Stimulated activated CD8-positive, alpha-beta memory T cell treated with anti-CD3 and anti-CD28 coated beads, Interleukin-15, amount 100 ng/mL, for 24 hours (primary cell): ENCODE results near the gene MRPL53.
"Not testable (repeated sequence)": the region's sequence is repeated elsewhere in the genome, so short reads cannot be mapped to it uniquely, and the experiment has no call there.

Experiments used
- DNase-seq: peaks from one replicate; pipeline ENCODE4 v3.0.0-alpha.2; 2020; ENCODE audit warnings: low read depth

MRPL53 gene

GRCh38 chr2:74502147-74502719 is 29.8 kb upstream of the MRPL53 start:
- no peak for DNase-seq

DNA sequence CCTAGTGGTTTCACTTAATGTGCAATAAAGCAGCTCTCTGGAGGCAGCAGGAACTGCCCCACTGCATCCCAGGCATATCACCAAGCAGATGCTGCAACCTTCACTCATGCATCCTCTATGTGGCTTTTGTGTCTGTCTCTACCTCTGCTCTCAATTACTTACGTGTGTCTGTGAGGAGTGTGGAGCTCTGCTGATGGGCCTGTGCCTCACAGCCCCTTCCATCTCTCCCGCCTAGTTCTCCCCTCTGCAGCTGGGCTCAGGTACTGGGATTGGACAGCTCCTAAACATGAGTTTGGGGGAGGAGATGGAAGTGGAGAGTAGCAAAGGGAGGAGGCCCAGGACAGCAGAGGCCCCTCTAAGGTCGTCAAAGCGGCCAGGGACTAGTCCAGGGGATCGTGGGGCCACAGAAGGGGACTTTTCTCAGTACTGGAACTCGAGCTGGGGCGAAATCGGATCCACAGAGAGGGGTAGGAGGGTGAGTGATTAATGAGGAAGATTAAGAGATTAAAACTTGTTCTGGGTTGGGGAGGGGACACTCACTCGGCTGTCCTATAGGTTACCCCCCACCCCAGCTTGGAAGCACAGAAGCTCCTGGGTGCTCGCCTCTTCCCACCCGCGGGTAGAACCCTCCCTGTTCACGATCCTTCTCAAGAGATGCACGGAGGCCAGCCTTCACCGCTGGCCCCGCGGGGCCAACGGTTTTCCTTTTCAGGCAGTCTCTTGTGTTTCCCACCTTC is 29.0 kb upstream of the MRPL53 start:
- DNase-seq = no peak

- no peak for DNase-seq
These were observed 28.1 kb upstream of the MRPL53 start for GRCh38 chr2:74500578-74500946.

DNA sequence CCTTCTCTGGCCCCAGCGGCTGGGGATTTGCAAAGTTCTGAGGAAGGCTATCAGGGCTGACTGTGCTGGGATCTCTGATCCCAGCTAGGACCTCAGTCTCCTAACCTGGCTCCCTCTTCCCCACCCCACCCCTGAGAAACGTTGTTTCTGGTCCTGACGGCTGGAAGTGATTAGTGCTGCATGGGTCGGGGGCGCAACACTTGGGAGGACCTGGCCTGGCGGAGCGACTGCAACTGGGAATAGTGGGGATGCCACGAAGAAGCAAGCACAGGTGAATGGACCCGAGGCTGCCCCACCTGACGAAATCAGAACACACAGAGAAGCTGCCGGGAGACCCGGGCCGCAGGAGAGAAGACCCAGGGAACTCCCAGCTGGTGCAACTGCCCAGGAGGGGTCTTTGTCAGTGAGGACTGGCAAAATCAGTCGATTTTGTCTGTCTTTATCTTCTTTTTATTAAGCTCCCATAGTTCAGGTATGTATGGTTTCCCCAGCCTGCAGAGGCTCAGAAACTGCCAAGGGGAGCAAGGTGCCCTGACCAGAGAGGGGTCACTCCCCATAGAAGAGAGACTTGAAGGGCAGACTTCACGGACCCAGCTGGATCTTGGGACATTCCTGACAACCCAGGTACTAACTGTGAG is 27.6 kb upstream of the MRPL53 start:
- no peak for DNase-seq

GRCh38 chr2:74499267-74499939 is 26.9 kb upstream of the MRPL53 start, which contains the start of gene LBX2:
Gene LBX2, minus strand, starts transcription at chr2:74499603. Its CDS starts 66 bp downstream, at chr2:74499537.
- DNase-seq = no peak

DNA sequence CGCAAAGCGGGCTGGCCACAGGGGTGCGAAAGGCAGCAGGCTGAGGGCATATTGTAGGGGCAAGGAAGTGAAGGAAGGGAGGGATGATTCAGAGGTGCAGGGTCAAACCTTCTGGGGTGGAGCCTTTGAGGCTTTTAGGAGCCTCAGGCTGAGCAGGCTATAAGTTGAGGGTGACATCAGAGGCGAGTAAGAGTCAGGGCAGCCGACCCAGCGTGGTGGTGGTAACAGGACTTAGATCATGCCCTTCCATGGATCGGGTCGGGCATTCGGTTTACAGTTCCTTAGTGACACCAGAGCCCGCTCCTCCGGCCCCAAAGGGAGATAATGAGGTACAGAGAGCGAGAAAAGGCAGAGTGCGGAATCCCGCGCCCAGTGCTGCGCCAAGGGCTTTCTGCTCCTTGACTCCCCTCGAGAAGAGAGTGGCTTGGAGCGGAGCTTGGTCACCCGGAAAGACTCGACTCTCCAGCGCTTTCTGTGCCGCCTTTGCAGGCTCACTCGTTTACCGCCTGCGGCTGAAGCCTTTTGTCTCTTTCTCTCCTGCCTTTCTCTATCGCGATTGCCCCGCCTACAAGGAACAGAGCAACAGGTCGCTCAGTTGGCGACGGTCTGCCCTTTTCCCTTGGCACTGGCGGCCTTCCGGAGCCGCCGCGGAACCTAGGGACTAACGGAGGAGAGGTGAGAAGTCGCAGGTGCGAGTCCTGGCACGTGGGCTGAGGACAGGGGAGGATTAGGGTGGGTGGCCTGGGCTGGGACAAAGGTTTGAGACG is 26.2 kb upstream of the MRPL53 start:
- no peak for DNase-seq

GRCh38 chr2:74497777-74498499 is 25.5 kb upstream of the MRPL53 start:
- DNase-seq = no peak

GRCh38 chr2:74496997-74497776 is 24.7 kb upstream of the MRPL53 start:
- no peak for DNase-seq

GRCh38 chr2:74495440-74495839 is 23.0 kb upstream of the MRPL53 start:
- no peak for DNase-seq

- DNase-seq = no peak
These were observed 21.1 kb upstream of the MRPL53 start for GRCh38 chr2:74493546-74493945.

DNA sequence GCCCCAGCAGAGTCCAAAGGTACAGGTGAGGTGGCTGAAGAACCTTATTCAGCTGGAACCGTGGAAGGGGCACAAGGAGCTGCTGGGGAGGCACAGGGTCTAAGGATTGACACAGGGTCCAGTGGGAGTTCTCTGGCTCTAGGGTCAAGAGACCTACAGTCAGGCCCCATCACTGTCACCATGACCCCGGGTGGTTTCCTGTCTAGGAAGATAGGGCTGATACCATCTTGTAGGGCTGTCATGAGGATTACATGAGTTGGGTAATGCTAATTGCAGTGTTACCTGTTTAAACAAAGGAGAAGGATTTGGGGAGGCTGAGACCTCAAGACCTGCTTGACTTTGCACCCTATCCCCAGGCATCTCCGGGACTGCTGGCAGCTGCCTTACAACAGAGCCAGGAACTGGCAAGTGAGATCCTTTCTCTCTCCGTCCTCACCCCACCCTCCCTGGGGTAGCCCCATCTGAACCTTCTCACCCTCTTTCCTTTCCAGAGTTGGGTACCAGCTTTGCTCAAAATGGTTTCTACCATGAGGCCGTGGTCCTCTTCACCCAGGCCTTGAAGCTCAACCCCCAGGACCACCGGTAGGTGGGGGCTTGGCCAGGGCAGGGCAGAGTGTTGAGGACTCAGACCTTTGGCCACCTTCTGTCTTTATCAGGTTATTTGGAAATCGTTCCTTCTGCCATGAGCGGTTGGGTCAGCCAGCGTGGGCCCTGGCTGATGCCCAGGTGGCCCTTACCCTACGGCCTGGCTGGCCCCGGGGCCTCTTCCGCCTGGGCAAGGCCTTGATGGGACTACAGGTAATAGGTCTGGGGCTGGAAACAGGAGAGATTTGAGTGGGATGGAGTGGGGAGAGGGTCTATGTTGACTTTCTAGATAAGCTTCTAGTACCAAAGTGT is 19.4 kb upstream of the MRPL53 start:
- DNase-seq = no peak

GRCh38 chr2:74489906-74490305 is 17.4 kb upstream of the MRPL53 start:
- no peak for DNase-seq

- DNase-seq = no peak
These were observed 16.4 kb upstream of the MRPL53 start for GRCh38 chr2:74488643-74489481.

GRCh38 chr2:74486141-74486540 is 13.7 kb upstream of the MRPL53 start:
- DNase-seq = no peak

DNA sequence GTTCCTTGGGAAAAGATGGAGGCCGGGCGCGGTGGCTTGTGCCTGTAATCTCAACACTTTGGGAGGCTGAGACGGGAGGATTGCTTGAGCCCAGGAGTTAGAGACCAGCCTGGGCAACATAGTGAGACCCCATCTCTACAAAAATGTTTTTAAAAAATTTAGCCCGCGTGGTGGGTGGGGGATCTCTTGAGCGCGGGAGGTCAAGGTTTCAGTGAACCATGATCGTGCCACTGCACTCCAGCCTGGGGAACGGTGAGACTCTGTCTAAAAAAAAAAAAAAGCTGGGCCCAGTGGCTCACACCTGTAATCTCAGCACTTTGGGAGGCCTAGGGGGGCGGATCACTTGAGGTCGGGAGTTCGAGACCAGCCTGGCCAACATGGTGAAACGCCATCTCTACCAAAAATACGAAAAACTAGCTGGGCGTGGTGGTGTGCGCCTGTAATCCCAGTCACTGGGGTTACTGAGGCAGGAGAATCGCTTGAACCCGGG is 11.2 kb upstream of the MRPL53 start:
- DNase-seq = not testable (repeated sequence)

GRCh38 chr2:74482801-74483674 is 10.6 kb upstream of the MRPL53 start, which contains the start of the genes CCDC142 and TTC31:
Gene CCDC142, minus strand, starts transcription at chr2:74482998. Its CDS starts 161 bp downstream, at chr2:74482837.
Gene TTC31, plus strand, starts transcription at chr2:74483081. Its CDS starts 15 bp downstream, at chr2:74483096.
- peak; percentile 66 for DNase-seq
